KMS-11 (cell line): Measurements from ENCODE around the gene GLIS2.

Source experiments
- H2AFZ ChIP-seq: fragments of 200-600 bp; sonication (generic); 2 replicates; pipeline ENCODE4 v1.6.1; 2016; ENCODE audit warnings: antibody characterized with exemption, mixed run types, low read depth
- H3K27ac ChIP-seq: fragments of 200-600 bp; sonication (generic); 2 replicates; pipeline ENCODE4 v1.6.1; 2016; ENCODE audit warnings: mild to moderate bottlenecking, mixed run types
- H3K27me3 ChIP-seq: fragments of 200-600 bp; sonication (generic); 2 replicates; pipeline ENCODE4 v1.6.1; 2017; ENCODE audit warnings: mild to moderate bottlenecking, low read depth, mixed run types, moderate library complexity; ENCODE audit not compliant: insufficient read depth
- H3K36me3 ChIP-seq: fragments of 200-600 bp; sonication (generic); 2 replicates; pipeline ENCODE4 v1.6.1; 2017; ENCODE audit warnings: mild to moderate bottlenecking, mixed run types; ENCODE audit not compliant: insufficient read depth
- H3K4me1 ChIP-seq: fragments of 200-600 bp; sonication (generic); 2 replicates; pipeline ENCODE4 v1.6.1; 2016; ENCODE audit warnings: mild to moderate bottlenecking, low read depth, mixed run types; ENCODE audit not compliant: poor library complexity, severe bottlenecking
- H3K4me2 ChIP-seq: fragments of 200-600 bp; sonication (generic); 2 replicates; pipeline ENCODE4 v1.7.0; 2016; ENCODE audit warnings: mild to moderate bottlenecking, mixed run types
- H3K4me3 ChIP-seq: fragments of 200-600 bp; sonication (generic); IDR thresholded peaks from 2 replicates; pipeline ENCODE4 v1.6.1; 2017; ENCODE audit warnings: low read depth, low read length, mixed read lengths; ENCODE audit not compliant: insufficient read depth
- H3K79me2 ChIP-seq: fragments of 200-600 bp; sonication (generic); 2 replicates; pipeline ENCODE4 v1.6.1; 2016; ENCODE audit warnings: low read depth, mixed run types; ENCODE audit not compliant: insufficient read depth
- H3K9ac ChIP-seq: fragments of 200-600 bp; sonication (generic); 2 replicates; pipeline ENCODE4 v1.6.1; 2016; ENCODE audit warnings: mild to moderate bottlenecking, mixed run types
- H4K20me1 ChIP-seq: fragments of 200-600 bp; sonication (generic); 2 replicates; pipeline ENCODE4 v1.6.1; 2016; ENCODE audit warnings: mild to moderate bottlenecking, mixed run types; ENCODE audit not compliant: insufficient read depth
- CTCF ChIP-seq: fragments of 200-600 bp; sonication (generic); conservative IDR thresholded peaks from 2 replicates; pipeline ENCODE4 v1.6.1; 2017; ENCODE audit warnings: low read depth, mild to moderate bottlenecking, antibody characterized with exemption, low read length, moderate library complexity, mixed read lengths

The GLIS2 gene

GRCh38 chr16:4271176-4272113 is 44.4 kb upstream of the GLIS2 start:
- Histone ChIP-seq H3K27me3 (no peaks in the 10 kb centered on the region), H4K20me1 (no peaks in the 10 kb centered on the region; the same call in 1 of the 2 replicates), H3K4me3 (no peak overlapping the region), H3K36me3 (no peaks in the 10 kb centered on the region), H3K4me1 (peaks cover 31% of the 10 kb centered on the region), H3K4me2 (peak overlapping the region; percentile 98), H2AFZ (peak overlapping the region; percentile 36; the same call in 1 of the 2 replicates), H3K9ac (peak overlapping the region; percentile 98), H3K27ac (peak overlapping the region; percentile 98), H3K79me2 (peaks cover 52% of the 10 kb centered on the region)
- TF ChIP-seq CTCF = no peak

GRCh38 chr16:4272114-4272956 is 43.5 kb upstream of the GLIS2 start:
- Histone ChIP-seq H3K79me2 (peaks cover 43% of the 10 kb centered on the region), H3K9ac (peak overlapping the region; percentile 98), H3K27me3 (no peaks in the 10 kb centered on the region), H3K36me3 (no peaks in the 10 kb centered on the region), H3K4me3 (no peak overlapping the region), H4K20me1 (no peaks in the 10 kb centered on the region; the same call in 1 of the 2 replicates), H2AFZ (peak overlapping the region; percentile 36; the same call in 1 of the 2 replicates), H3K4me2 (peak overlapping the region; percentile 62), H3K27ac (peak overlapping the region; percentile 98), H3K4me1 (peaks cover 31% of the 10 kb centered on the region)
- TF ChIP-seq CTCF = no peak

GRCh38 chr16:4273858-4274311 is 42.0 kb upstream of the GLIS2 start:
- H3K4me1 ChIP-seq = peaks cover 31% of the 10 kb centered on the region
- H3K4me3 ChIP-seq = no peak overlapping the region
- H3K9ac ChIP-seq = peak overlapping the region; percentile 63
- no peaks in the 10 kb centered on the region for H4K20me1 ChIP-seq
- H3K27me3 ChIP-seq = no peaks in the 10 kb centered on the region
- H3K27ac ChIP-seq = peak overlapping the region; percentile 76
- peak overlapping the region; percentile 56 for H2AFZ ChIP-seq
- H3K4me2 ChIP-seq = peak overlapping the region; percentile 80; the same call in 1 of the 2 replicates
- no peaks in the 10 kb centered on the region for H3K36me3 ChIP-seq
- peak; percentile 76 for TF ChIP-seq CTCF
- H3K79me2 ChIP-seq = peaks cover 28% of the 10 kb centered on the region

- peaks cover 20% of the 10 kb centered on the region for H3K4me1 ChIP-seq
- no peak overlapping the region for H3K27ac ChIP-seq
- H3K79me2 ChIP-seq = peaks cover 8% of the 10 kb centered on the region
- H3K4me2 ChIP-seq = no peak overlapping the region
- no peak for TF ChIP-seq CTCF
- no peak overlapping the region for H3K9ac ChIP-seq
- no peaks in the 10 kb centered on the region for H3K36me3 ChIP-seq
- no peak overlapping the region for H2AFZ ChIP-seq
- no peak overlapping the region for H3K4me3 ChIP-seq
- H4K20me1 ChIP-seq = no peaks in the 10 kb centered on the region
- H3K27me3 ChIP-seq = no peaks in the 10 kb centered on the region
These were observed 40.0 kb upstream of the GLIS2 start for GRCh38 chr16:4275861-4276260.
